OCI-LY1 (cell line): ENCODE measurements around the gene CCDC85A.

Source experiments
- H2AFZ ChIP-seq: fragments of 200-600 bp; sonication (generic), shearing (Covaris generic); 2 replicates; pipeline ENCODE4 v1.6.0; 2014; ENCODE audit warnings: antibody characterized with exemption, mild to moderate bottlenecking, low read length
- H3F3A ChIP-seq: fragments of 200-600 bp; sonication (generic), shearing (Covaris generic); 2 replicates; pipeline ENCODE4 v1.6.0; 2014; ENCODE audit warnings: mild to moderate bottlenecking, antibody characterized with exemption, low read length, moderate library complexity; ENCODE audit not compliant: insufficient read depth
- H3K27ac ChIP-seq: fragments of 200-600 bp; sonication (generic); 2 replicates; pipeline ENCODE4 v1.5.1; 2014; ENCODE audit warnings: low read length, mixed run types, mild to moderate bottlenecking, low read depth; ENCODE audit not compliant: poor library complexity, severe bottlenecking
- H3K27me3 ChIP-seq: fragments of 200-600 bp; sonication (generic); 2 replicates; pipeline ENCODE4 v1.6.0; 2014; ENCODE audit warnings: antibody characterized with exemption, mild to moderate bottlenecking, low read length, moderate library complexity; ENCODE audit not compliant: insufficient read depth
- H3K36me3 ChIP-seq: fragments of 200-600 bp; sonication (generic); 2 replicates; pipeline ENCODE4 v1.6.1; 2014; ENCODE audit warnings: mild to moderate bottlenecking, antibody characterized with exemption, low read length, moderate library complexity, mixed read lengths; ENCODE audit not compliant: insufficient read depth
- H3K4me1 ChIP-seq: fragments of 200-600 bp; sonication (generic); 2 replicates; pipeline ENCODE4 v1.5.1; 2014; ENCODE audit warnings: mild to moderate bottlenecking, low read length, moderate library complexity; ENCODE audit not compliant: insufficient read depth, severe bottlenecking
- H3K4me2 ChIP-seq: fragments of 200-600 bp; sonication (generic), shearing (Covaris generic); 2 replicates; pipeline ENCODE4 v1.6.1; 2014; ENCODE audit warnings: low read length
- H3K4me3 ChIP-seq: fragments of 200-600 bp; sonication (generic); 2 replicates; pipeline ENCODE4 v1.5.1; 2014; ENCODE audit warnings: low read length, low read depth, mild to moderate bottlenecking, mixed read lengths; ENCODE audit not compliant: poor library complexity, severe bottlenecking
- H3K79me2 ChIP-seq: fragments of 200-600 bp; shearing (Covaris generic); 2 replicates; pipeline ENCODE4 v1.6.1; 2016; ENCODE audit warnings: mixed run types, low read length, mixed read lengths; ENCODE audit not compliant: insufficient read depth
- H3K9ac ChIP-seq: fragments of 200-600 bp; sonication (generic), shearing (Covaris generic); 2 replicates; pipeline ENCODE4 v1.6.1; 2014; ENCODE audit warnings: mild to moderate bottlenecking, low read length, mixed read lengths
- H3K9me2 ChIP-seq: fragments of 200-600 bp; sonication (generic), shearing (Covaris generic); 2 replicates; pipeline ENCODE4 v1.6.1; 2014; ENCODE audit warnings: low read depth, mild to moderate bottlenecking, low read length, mixed read lengths
- H3K9me3 ChIP-seq: fragments of 200-600 bp; shearing (Covaris generic); 2 replicates; pipeline ENCODE4 v1.6.1; 2014; ENCODE audit warnings: low read length, mixed read lengths
- H4K20me1 ChIP-seq: fragments of 200-600 bp; sonication (generic), shearing (Covaris generic); 2 replicates; pipeline ENCODE4 v1.6.0; 2016; ENCODE audit warnings: mild to moderate bottlenecking, low read length; ENCODE audit not compliant: insufficient read depth
- EZH2 ChIP-seq: fragments of 200-600 bp; sonication (generic), shearing (Covaris generic); IDR thresholded peaks from 2 replicates; pipeline ENCODE4 v1.8.0; 2017; ENCODE audit warnings: borderline replicate concordance, mixed run types, mild to moderate bottlenecking, antibody characterized with exemption, low read length, moderate library complexity, mixed read lengths
- TF ChIP-seq, protein P1 (sequence below): fragments of 200-600 bp; sonication (generic), shearing (Covaris generic); IDR thresholded peaks from 2 replicates; pipeline ENCODE4 v1.5.1; 2017; ENCODE audit warnings: mild to moderate bottlenecking, antibody characterized with exemption, low read length, moderate library complexity, mixed read lengths

Gene CCDC85A

DNA sequence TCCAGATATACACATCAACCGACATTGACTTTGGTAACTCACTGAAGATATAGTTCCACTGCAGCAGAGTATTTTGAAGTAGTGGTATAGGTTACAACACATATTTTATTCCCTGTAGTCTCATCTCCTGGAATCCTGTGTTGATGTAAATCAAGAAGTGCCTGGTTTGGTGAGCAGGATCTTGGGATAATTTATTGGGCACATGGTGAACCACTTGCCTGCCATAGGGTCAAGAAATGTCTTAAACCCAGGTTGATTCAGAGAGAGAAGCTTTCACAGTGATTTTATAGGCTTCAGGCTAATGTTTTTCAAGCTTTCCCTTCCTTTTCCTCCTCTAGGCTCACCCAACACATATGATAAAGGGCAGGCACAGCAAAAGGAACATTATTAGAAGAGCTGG is 24.6 kb downstream of the CCDC85A start:
- Histone ChIP-seq H3K36me3 (no peaks in the 10 kb centered on the region), H3K79me2 (no peaks in the 10 kb centered on the region), H3K9me2 (no peaks in the 10 kb centered on the region), H3F3A (no peaks in the 10 kb centered on the region), H3K27ac (no peak overlapping the region), H3K4me2 (no peak overlapping the region), H3K9me3 (no peaks in the 10 kb centered on the region), H4K20me1 (no peaks in the 10 kb centered on the region), H3K9ac (no peak overlapping the region), H3K27me3 (0 out of 2 replicates have a peak, but pooled peaks cover 3% of the 10 kb centered on the region), H3K4me1 (no peaks in the 10 kb centered on the region), H3K4me3 (no peak overlapping the region), H2AFZ (no peak overlapping the region)
- TF ChIP-seq, protein P1, sequence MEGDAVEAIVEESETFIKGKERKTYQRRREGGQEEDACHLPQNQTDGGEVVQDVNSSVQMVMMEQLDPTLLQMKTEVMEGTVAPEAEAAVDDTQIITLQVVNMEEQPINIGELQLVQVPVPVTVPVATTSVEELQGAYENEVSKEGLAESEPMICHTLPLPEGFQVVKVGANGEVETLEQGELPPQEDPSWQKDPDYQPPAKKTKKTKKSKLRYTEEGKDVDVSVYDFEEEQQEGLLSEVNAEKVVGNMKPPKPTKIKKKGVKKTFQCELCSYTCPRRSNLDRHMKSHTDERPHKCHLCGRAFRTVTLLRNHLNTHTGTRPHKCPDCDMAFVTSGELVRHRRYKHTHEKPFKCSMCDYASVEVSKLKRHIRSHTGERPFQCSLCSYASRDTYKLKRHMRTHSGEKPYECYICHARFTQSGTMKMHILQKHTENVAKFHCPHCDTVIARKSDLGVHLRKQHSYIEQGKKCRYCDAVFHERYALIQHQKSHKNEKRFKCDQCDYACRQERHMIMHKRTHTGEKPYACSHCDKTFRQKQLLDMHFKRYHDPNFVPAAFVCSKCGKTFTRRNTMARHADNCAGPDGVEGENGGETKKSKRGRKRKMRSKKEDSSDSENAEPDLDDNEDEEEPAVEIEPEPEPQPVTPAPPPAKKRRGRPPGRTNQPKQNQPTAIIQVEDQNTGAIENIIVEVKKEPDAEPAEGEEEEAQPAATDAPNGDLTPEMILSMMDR: no peak
- TF ChIP-seq EZH2: no peak

DNA sequence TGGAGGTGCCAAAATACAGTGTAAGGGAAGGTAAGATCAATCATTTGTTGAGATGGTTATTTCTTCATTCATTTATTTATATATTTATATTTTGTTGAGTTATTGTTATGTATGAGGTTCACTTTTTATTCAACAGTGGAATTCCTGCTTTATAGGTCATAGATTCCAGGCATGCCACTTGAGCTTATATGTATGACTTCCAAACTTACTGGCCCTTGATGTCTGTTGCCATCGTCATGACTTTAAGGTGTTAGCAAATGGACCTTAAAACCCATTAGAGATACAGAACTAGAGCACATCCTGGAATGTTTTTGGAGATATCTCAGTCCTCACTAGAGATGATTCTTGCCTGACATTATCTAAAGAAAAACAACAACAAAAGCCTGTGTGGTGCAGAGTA is 25.9 kb downstream of the CCDC85A start:
- no peaks in the 10 kb centered on the region for H3K9me3 ChIP-seq
- no peaks in the 10 kb centered on the region for H3K9me2 ChIP-seq
- no peak overlapping the region for H3K4me2 ChIP-seq
- 0 out of 2 replicates have a peak, but pooled peaks cover 3% of the 10 kb centered on the region for H3K27me3 ChIP-seq
- no peak overlapping the region for H3K27ac ChIP-seq
- no peak overlapping the region for H2AFZ ChIP-seq
- no peaks in the 10 kb centered on the region for H3K79me2 ChIP-seq
- H4K20me1 ChIP-seq: no peaks in the 10 kb centered on the region
- H3K4me3 ChIP-seq: no peak overlapping the region
- H3K4me1 ChIP-seq: no peaks in the 10 kb centered on the region
- H3K9ac ChIP-seq: no peak overlapping the region
- no peaks in the 10 kb centered on the region for H3K36me3 ChIP-seq
- TF ChIP-seq EZH2: no peak
- TF ChIP-seq, protein P1: no peak
- H3F3A ChIP-seq: no peaks in the 10 kb centered on the region

DNA sequence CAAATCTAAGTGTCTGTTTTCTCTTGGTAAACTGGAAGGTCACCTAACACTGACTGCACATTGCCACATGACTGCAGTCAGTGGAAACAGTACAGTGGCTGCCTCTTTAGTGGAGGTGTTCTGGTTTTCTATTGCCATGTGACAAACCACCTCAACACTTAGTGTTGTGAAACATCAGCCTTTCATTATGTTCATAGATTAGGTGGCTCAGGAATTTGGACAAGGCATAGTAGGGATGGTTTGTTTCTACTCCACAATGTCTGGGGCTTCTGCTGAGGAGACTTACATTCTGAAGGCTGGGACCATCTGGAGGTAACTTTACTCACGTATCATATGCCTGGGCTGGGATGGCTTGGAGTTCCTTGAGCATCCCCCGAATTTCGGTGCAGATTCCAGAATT is 26.5 kb downstream of the CCDC85A start:
- no peak overlapping the region for H2AFZ ChIP-seq
- no peaks in the 10 kb centered on the region for H3K36me3 ChIP-seq
- no peak overlapping the region for H3K4me3 ChIP-seq
- H4K20me1 ChIP-seq: no peaks in the 10 kb centered on the region
- TF ChIP-seq, protein P1: no peak
- no peak for TF ChIP-seq EZH2
- H3K9me3 ChIP-seq: no peaks in the 10 kb centered on the region
- H3K4me2 ChIP-seq: no peak overlapping the region
- H3K4me1 ChIP-seq: no peaks in the 10 kb centered on the region
- no peaks in the 10 kb centered on the region for H3K27me3 ChIP-seq
- H3K9me2 ChIP-seq: no peaks in the 10 kb centered on the region
- no peak overlapping the region for H3K9ac ChIP-seq
- H3K27ac ChIP-seq: no peak overlapping the region
- no peaks in the 10 kb centered on the region for H3K79me2 ChIP-seq
- H3F3A ChIP-seq: no peaks in the 10 kb centered on the region
